HAP-1 (cell line): Measurements from ENCODE around the gene RAMACL.

ENCODE experiments used
- DNase-seq, 2 experiments: peaks; one replicate each; pipeline ENCODE4 v3.0.0-alpha.2; 2016 to 2020; ENCODE audit warnings: low spot score in 2 of 2
- H3K27me3 ChIP-seq: fragments of 250-450 bp; sonication (Bioruptor Pico); 2 replicates; pipeline ENCODE4 v1.5.1; 2020; ENCODE audit warnings: low read depth, mild to moderate bottlenecking, moderate library complexity
- H3K36me3 ChIP-seq: fragments of 250-450 bp; sonication (Bioruptor Pico); replicated peaks from 2 replicates; pipeline ENCODE4 v1.5.1; 2020; ENCODE audit warnings: mild to moderate bottlenecking
- H3K4me1 ChIP-seq: fragments of 250-450 bp; sonication (Bioruptor Pico); 2 replicates; pipeline ENCODE4 v1.5.1; 2020; ENCODE audit warnings: mild to moderate bottlenecking
- H3K4me3 ChIP-seq: fragments of 250-450 bp; sonication (Bioruptor Pico); 2 replicates; pipeline ENCODE4 v1.5.1; 2020; ENCODE audit warnings: mild to moderate bottlenecking, moderate library complexity
- H3K9me3 ChIP-seq: fragments of 250-450 bp; sonication (Bioruptor Pico); 2 replicates; pipeline ENCODE4 v1.5.1; 2020; ENCODE audit warnings: mild to moderate bottlenecking, moderate library complexity
- in situ Hi-C: fragments of 300-500 bp; cut with MboI; formaldehyde crosslinking; loops from 3 replicates; pipeline ENCODE4 v1.14.3; 2020; ENCODE audit warnings: low sequenced_read_pairs, inconsistent platforms, mixed read lengths

The RAMACL gene

GRCh38 chr6:166595949-166596348, 9.5 kb upstream of the RAMACL start:
- no peaks in the 10 kb centered on the region for H3K27me3 ChIP-seq
- H3K9me3 ChIP-seq: no peaks in the 10 kb centered on the region
- in situ Hi-C loops: no loop called here
- no peak for DNase-seq
- H3K4me3 ChIP-seq: no peak overlapping the region
- H3K36me3 ChIP-seq: no peaks in the 10 kb centered on the region
- H3K4me1 ChIP-seq: no peaks in the 10 kb centered on the region

GRCh38 chr6:166595061-166595780, 8.7 kb upstream of the RAMACL start:
- H3K4me3 ChIP-seq: no peak overlapping the region
- no peak for DNase-seq
- no peaks in the 10 kb centered on the region for H3K4me1 ChIP-seq
- H3K36me3 ChIP-seq: no peaks in the 10 kb centered on the region
- H3K27me3 ChIP-seq: no peaks in the 10 kb centered on the region
- in situ Hi-C loops: no loop called here
- H3K9me3 ChIP-seq: no peaks in the 10 kb centered on the region

GRCh38 chr6:166592821-166593220, 6.3 kb upstream of the RAMACL start:
- H3K4me1 ChIP-seq: no peaks in the 10 kb centered on the region
- H3K27me3 ChIP-seq: no peaks in the 10 kb centered on the region
- no peaks in the 10 kb centered on the region for H3K36me3 ChIP-seq
- in situ Hi-C loops: no loop called here
- H3K4me3 ChIP-seq: no peak overlapping the region
- H3K9me3 ChIP-seq: no peaks in the 10 kb centered on the region
- DNase-seq: no peak

GRCh38 chr6:166591961-166592520, 5.6 kb upstream of the RAMACL start:
- H3K9me3 ChIP-seq: no peaks in the 10 kb centered on the region
- in situ Hi-C loops: no loop called here
- no peak overlapping the region for H3K4me3 ChIP-seq
- no peaks in the 10 kb centered on the region for H3K4me1 ChIP-seq
- no peaks in the 10 kb centered on the region for H3K27me3 ChIP-seq
- H3K36me3 ChIP-seq: no peaks in the 10 kb centered on the region
- DNase-seq: no peak

GRCh38 chr6:166591026-166591425, 4.5 kb upstream of the RAMACL start:
- Histone ChIP-seq H3K36me3 (no peaks in the 10 kb centered on the region), H3K4me1 (no peaks in the 10 kb centered on the region), H3K9me3 (no peaks in the 10 kb centered on the region), H3K4me3 (no peak overlapping the region), H3K27me3 (no peaks in the 10 kb centered on the region)
- in situ Hi-C loops: no loop called here
- no peak for DNase-seq

- no peaks in the 10 kb centered on the region for H3K36me3 ChIP-seq
- in situ Hi-C loops: no loop called here
- no peaks in the 10 kb centered on the region for H3K4me1 ChIP-seq
- H3K9me3 ChIP-seq: no peaks in the 10 kb centered on the region
- no peak overlapping the region for H3K4me3 ChIP-seq
- no peaks in the 10 kb centered on the region for H3K27me3 ChIP-seq
- no peak for DNase-seq
Observed at GRCh38 chr6:166589786-166590574, 3.5 kb upstream of the RAMACL start.

- Histone ChIP-seq H3K36me3 (no peaks in the 10 kb centered on the region), H3K4me3 (no peak overlapping the region), H3K4me1 (no peaks in the 10 kb centered on the region), H3K27me3 (no peaks in the 10 kb centered on the region), H3K9me3 (no peaks in the 10 kb centered on the region)
- no peak for DNase-seq
- in situ Hi-C loops: no loop called here
Observed at GRCh38 chr6:166589337-166589731, 2.9 kb upstream of the RAMACL start.

- Histone ChIP-seq H3K4me1 (no peaks in the 10 kb centered on the region), H3K27me3 (no peaks in the 10 kb centered on the region), H3K4me3 (no peak overlapping the region), H3K36me3 (no peaks in the 10 kb centered on the region), H3K9me3 (no peaks in the 10 kb centered on the region)
- in situ Hi-C loops: no loop called here
- DNase-seq: no peak
Observed at GRCh38 chr6:166588691-166589336, 2.3 kb upstream of the RAMACL start.

- no peaks in the 10 kb centered on the region for H3K27me3 ChIP-seq
- no peak for DNase-seq
- peaks cover 3% of the 10 kb centered on the region for H3K4me1 ChIP-seq
- no peak overlapping the region for H3K4me3 ChIP-seq
- no peaks in the 10 kb centered on the region for H3K36me3 ChIP-seq
- in situ Hi-C loops: no loop called here
- H3K9me3 ChIP-seq: no peaks in the 10 kb centered on the region
Observed at GRCh38 chr6:166587631-166588413, 1.3 kb upstream of the RAMACL start.

- Histone ChIP-seq H3K9me3 (no peaks in the 10 kb centered on the region), H3K27me3 (no peaks in the 10 kb centered on the region), H3K4me1 (peaks cover 7% of the 10 kb centered on the region), H3K36me3 (no peaks in the 10 kb centered on the region), H3K4me3 (no peak overlapping the region)
- DNase-seq: no peak
- in situ Hi-C loops: no loop called here
Observed at GRCh38 chr6:166584853-166585429, 1.5 kb downstream of the RAMACL start.

- DNase-seq: no peak
- H3K27me3 ChIP-seq: no peaks in the 10 kb centered on the region
- in situ Hi-C loops: no loop called here
- no peaks in the 10 kb centered on the region for H3K9me3 ChIP-seq
- no peaks in the 10 kb centered on the region for H3K36me3 ChIP-seq
- H3K4me1 ChIP-seq: peaks cover 7% of the 10 kb centered on the region
- no peak overlapping the region for H3K4me3 ChIP-seq
Observed at GRCh38 chr6:166584155-166584554, 2.3 kb downstream of the RAMACL start.

- H3K9me3 ChIP-seq: no peaks in the 10 kb centered on the region
- peaks cover 7% of the 10 kb centered on the region for H3K4me1 ChIP-seq
- H3K4me3 ChIP-seq: no peak overlapping the region
- in situ Hi-C loops: no loop called here
- DNase-seq: no peak
- no peaks in the 10 kb centered on the region for H3K36me3 ChIP-seq
- H3K27me3 ChIP-seq: no peaks in the 10 kb centered on the region
Observed at GRCh38 chr6:166583230-166583965, 3.1 kb downstream of the RAMACL start.
